CD8-positive, alpha-beta memory T cell (primary cell): Measurements from ENCODE around the gene POU6F2. TPM values are rescaled to one million over a fixed set of nuclear protein-coding genes. Genes with fewer than 3 reads are reported as not detected.

Experiments used
- CTCF ChIA-PET: fragments of 350-600 bp; sonication (Branson Sonifier 250); formaldehyde crosslinking; loops from one replicate; lab custom pipeline; 2021; ENCODE audit warnings: antibody characterized with exemption; lab: Charles Lee
- POLR2A ChIA-PET: fragments of 350-600 bp; sonication (Branson Sonifier 250); formaldehyde crosslinking; loops from one replicate; lab custom pipeline; 2021; ENCODE audit warnings: antibody characterized with exemption; lab: Charles Lee
- DNase-seq, 5 donors: peaks; one replicate each; pipeline versions ENCODE4 v3.0.0 to v3.0.0-alpha.2; 2020 to 2022; ENCODE audit warnings: mixed read lengths in 1 of 5
- H3K27ac ChIP-seq: one replicate; pipeline ENCODE4 v1.7.0; 2013; ENCODE audit warnings: low read depth, mild to moderate bottlenecking, low read length, moderate library complexity
- H3K27me3 ChIP-seq: 2 replicates; pipeline ENCODE4 v1.7.0; 2013; ENCODE audit warnings: low read length, mild to moderate bottlenecking; ENCODE audit not compliant: insufficient read depth, poor library complexity, severe bottlenecking
- H3K36me3 ChIP-seq: 2 replicates; pipeline ENCODE4 v1.7.0; 2013; ENCODE audit warnings: mild to moderate bottlenecking, low read length, moderate library complexity; ENCODE audit not compliant: insufficient read depth
- H3K4me1 ChIP-seq: 2 replicates; pipeline ENCODE4 v1.7.0; 2013; ENCODE audit warnings: mild to moderate bottlenecking, low read length, moderate library complexity; ENCODE audit not compliant: insufficient read depth
- H3K4me3 ChIP-seq: 2 replicates; pipeline ENCODE4 v1.7.0; 2013; ENCODE audit warnings: mild to moderate bottlenecking, low read length
- H3K9me3 ChIP-seq: 2 replicates; pipeline ENCODE4 v1.7.0; 2013; ENCODE audit warnings: mild to moderate bottlenecking, low read length
- H3K27ac Mint-ChIP-seq, 8 donors: one replicate each; pipeline ENCODE4 v1.8.0; 2020 to 2021; ENCODE audit warnings: mixed read lengths in 8 of 8, mild to moderate bottlenecking in 6 of 8, inconsistent platforms in 3 of 8, moderate library complexity in 3 of 8
- H3K27me3 Mint-ChIP-seq, 2 donors: one replicate each; pipeline ENCODE4 v1.8.0; 2020 to 2021; ENCODE audit warnings: mixed read lengths in 2 of 2, mild to moderate bottlenecking in 1 of 2, moderate library complexity in 1 of 2
- H3K36me3 Mint-ChIP-seq, 3 donors: one replicate each; pipeline ENCODE4 v1.8.0; 2020 to 2021; ENCODE audit warnings: mixed read lengths in 3 of 3, inconsistent platforms in 1 of 3, mild to moderate bottlenecking in 1 of 3
- H3K4me1 Mint-ChIP-seq, 3 donors: one replicate each; pipeline ENCODE4 v1.8.0; 2020 to 2021; ENCODE audit warnings: mixed read lengths in 3 of 3, inconsistent platforms in 1 of 3, mild to moderate bottlenecking in 1 of 3
- H3K4me3 Mint-ChIP-seq, 7 donors: one replicate each; pipeline ENCODE4 v1.8.0; 2020 to 2021; ENCODE audit warnings: mixed read lengths in 7 of 7, mild to moderate bottlenecking in 6 of 7, moderate library complexity in 4 of 7, inconsistent platforms in 2 of 7
- H3K9me3 Mint-ChIP-seq, 5 donors: one replicate each; pipeline ENCODE4 v1.8.0; 2020 to 2022; ENCODE audit warnings: mixed read lengths in 5 of 5, mild to moderate bottlenecking in 3 of 5, moderate library complexity in 2 of 5, inconsistent platforms in 1 of 5
- polyA plus RNA-seq: library from polyadenylated mRNA; unstranded; fragments of 300-500 nt; fragmentation: Illumina TruSeq; gene quantifications from one replicate; pipeline ENCODE4 v1.2.3, GENCODE V29; 2021
- total RNA-seq, 2 experiments: library from RNA; stranded (reverse); gene quantifications; one replicate each; pipeline ENCODE4 v1.2.3, GENCODE V29; 2021

The POU6F2 gene
- total and polyA plus RNA-seq, 3 experiments from 2014 or later = not detected

- POLR2A ChIA-PET = no interaction called here
- H3K4me1 ChIP-seq = no peaks in the 10 kb centered on the region
- no peak overlapping the region for H3K27ac Mint-ChIP-seq
Measured at GRCh38 chr7:39300276-39300675, 322.6 kb downstream of the POU6F2 start.

DNA sequence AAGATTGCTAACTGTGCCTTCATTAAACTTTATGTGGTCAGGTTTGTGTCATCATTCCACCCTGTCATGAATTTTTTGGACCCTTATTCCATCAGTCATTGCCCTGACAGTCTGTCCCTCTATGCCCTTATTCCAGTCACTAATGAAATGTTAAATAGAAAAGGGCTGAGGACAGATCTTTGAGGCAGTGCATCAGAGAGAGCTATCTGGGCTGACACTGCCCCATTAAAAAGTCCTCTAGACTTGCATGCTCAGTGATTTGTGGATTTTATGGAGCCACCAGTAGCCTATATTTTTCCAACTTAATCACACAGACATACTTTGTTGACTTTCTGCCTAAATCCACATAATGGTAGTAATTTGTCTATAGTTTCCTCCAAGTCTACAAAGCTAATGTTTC lies 323.8 kb downstream of the POU6F2 start:
- no peak overlapping the region for H3K4me3 ChIP-seq
- no peaks in the 10 kb centered on the region for H3K36me3 ChIP-seq
- POLR2A ChIA-PET = no interaction called here
- Mint-ChIP-seq H3K4me3 (no peak overlapping the region), H3K27me3 (peaks cover 4 to 14% of the 10 kb centered on the region in 2 donors), H3K36me3 (no peaks in the 10 kb centered on the region), H3K9me3 (peaks cover 0 to 10% (median 2%) of the 10 kb centered on the region in 5 donors), H3K27ac (no peak overlapping the region), H3K4me1 (no peaks in the 10 kb centered on the region)
- H3K9me3 ChIP-seq = no peaks in the 10 kb centered on the region
- CTCF ChIA-PET = no interaction called here
- H3K4me1 ChIP-seq = no peaks in the 10 kb centered on the region
- H3K27ac ChIP-seq = no peak overlapping the region
- H3K27me3 ChIP-seq = no peaks in the 10 kb centered on the region
- no peak for DNase-seq

More at GRCh38 chr7:39300276-39300675, 322.6 kb downstream of the POU6F2 start:
- no peaks in the 10 kb centered on the region for H3K36me3 ChIP-seq
- no peak for DNase-seq
- CTCF ChIA-PET = no interaction called here
- Mint-ChIP-seq H3K9me3 (peaks cover 0 to 10% (median 2%) of the 10 kb centered on the region in 5 donors), H3K36me3 (no peaks in the 10 kb centered on the region), H3K4me1 (no peaks in the 10 kb centered on the region), H3K4me3 (no peak overlapping the region), H3K27me3 (peaks cover 4 to 12% of the 10 kb centered on the region in 2 donors)
- no peaks in the 10 kb centered on the region for H3K9me3 ChIP-seq
- H3K27me3 ChIP-seq = no peaks in the 10 kb centered on the region
- no peak overlapping the region for H3K4me3 ChIP-seq
- no peak overlapping the region for H3K27ac ChIP-seq

DNA sequence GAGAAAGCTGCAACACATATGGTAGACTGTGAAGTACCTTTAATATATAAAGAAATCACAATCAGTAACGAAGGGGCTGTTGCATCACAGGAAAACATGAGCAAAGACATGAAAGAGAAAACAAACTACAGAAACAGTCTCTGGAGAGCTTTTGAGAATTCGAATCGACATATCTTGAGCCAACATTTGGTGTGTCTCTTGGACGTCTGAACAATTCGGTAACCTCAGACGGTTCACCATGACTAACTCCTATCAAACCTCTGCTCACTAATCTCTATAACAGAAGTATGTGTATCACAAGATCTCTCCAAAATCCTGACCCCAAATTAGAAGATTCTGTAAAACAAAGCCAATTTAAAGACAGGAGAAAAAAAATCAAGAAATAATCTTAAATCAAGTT lies 326.5 kb downstream of the POU6F2 start:
- CTCF ChIA-PET = no interaction called here
- Histone ChIP-seq H3K27me3 (no peaks in the 10 kb centered on the region), H3K4me3 (no peak overlapping the region), H3K9me3 (no peaks in the 10 kb centered on the region), H3K27ac (no peak overlapping the region), H3K4me1 (no peaks in the 10 kb centered on the region), H3K36me3 (no peaks in the 10 kb centered on the region)
- Mint-ChIP-seq H3K27ac (no peak overlapping the region), H3K27me3 (peaks cover 6 to 12% of the 10 kb centered on the region in 2 donors), H3K36me3 (no peaks in the 10 kb centered on the region), H3K4me3 (no peak overlapping the region), H3K4me1 (no peaks in the 10 kb centered on the region), H3K9me3 (no peaks in the 10 kb centered on the region)
- POLR2A ChIA-PET = no interaction called here
- no peak for DNase-seq

GRCh38 chr7:39304668-39305405 lies 327.1 kb downstream of the POU6F2 start:
- no peak for DNase-seq
- Mint-ChIP-seq H3K36me3 (no peaks in the 10 kb centered on the region), H3K4me3 (no peak overlapping the region), H3K4me1 (no peaks in the 10 kb centered on the region), H3K9me3 (no peaks in the 10 kb centered on the region), H3K27ac (no peak overlapping the region), H3K27me3 (peaks cover 6 to 12% of the 10 kb centered on the region in 2 donors)
- no peaks in the 10 kb centered on the region for H3K4me1 ChIP-seq
- no peaks in the 10 kb centered on the region for H3K27me3 ChIP-seq
- no peak overlapping the region for H3K4me3 ChIP-seq
- ChIA-PET POLR2A (no interaction called here), CTCF (no interaction called here)
- no peaks in the 10 kb centered on the region for H3K36me3 ChIP-seq
- no peaks in the 10 kb centered on the region for H3K9me3 ChIP-seq
- no peak overlapping the region for H3K27ac ChIP-seq

DNA sequence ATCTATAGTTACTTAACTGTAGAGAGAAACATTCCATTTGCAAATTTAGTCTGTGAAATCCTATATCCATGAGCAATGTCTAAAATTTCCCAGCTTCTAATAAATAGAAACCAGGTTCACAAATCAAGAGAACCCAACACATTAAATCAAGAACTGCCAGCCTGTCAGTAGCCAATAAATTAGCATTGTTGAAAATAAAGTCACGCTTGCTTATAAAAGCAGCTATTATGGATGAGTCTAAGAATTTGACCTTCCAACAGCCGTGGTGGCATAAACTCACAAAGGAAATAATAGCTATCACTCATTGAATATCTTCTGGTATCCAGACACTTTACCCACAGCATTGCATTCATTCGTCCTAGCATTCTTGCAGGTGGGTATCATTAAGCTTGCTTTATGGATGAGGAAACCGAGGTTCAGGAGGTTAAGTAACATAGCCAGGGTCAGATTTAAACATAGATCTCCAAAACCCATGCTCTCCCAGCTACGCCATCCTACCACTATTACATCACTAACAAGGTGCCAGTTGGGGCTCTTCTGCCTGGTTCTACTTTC lies 328.4 kb downstream of the POU6F2 start:
- no peak overlapping the region for H3K27ac ChIP-seq
- Mint-ChIP-seq H3K4me1 (no peaks in the 10 kb centered on the region), H3K36me3 (no peaks in the 10 kb centered on the region), H3K27ac (no peak overlapping the region), H3K9me3 (no peaks in the 10 kb centered on the region), H3K27me3 (peaks cover 6 to 9% of the 10 kb centered on the region in 2 donors), H3K4me3 (no peak overlapping the region)
- no peaks in the 10 kb centered on the region for H3K4me1 ChIP-seq
- CTCF ChIA-PET = no interaction called here
- no peaks in the 10 kb centered on the region for H3K36me3 ChIP-seq
- no peaks in the 10 kb centered on the region for H3K27me3 ChIP-seq
- DNase-seq = no peak
- H3K4me3 ChIP-seq = no peak overlapping the region
- H3K9me3 ChIP-seq = no peaks in the 10 kb centered on the region
- POLR2A ChIA-PET = no interaction called here

GRCh38 chr7:39310699-39311098 lies 333.0 kb downstream of the POU6F2 start:
- no peaks in the 10 kb centered on the region for H3K36me3 Mint-ChIP-seq
- peaks cover 3 to 4% of the 10 kb centered on the region in 2 donors for H3K27me3 Mint-ChIP-seq
- CTCF ChIA-PET = no interaction called here

GRCh38 chr7:39312254-39312989 lies 334.7 kb downstream of the POU6F2 start:
- no peak overlapping the region for H3K27ac Mint-ChIP-seq
- peaks cover 0 to 2% (median 0%) of the 10 kb centered on the region in 5 donors for H3K9me3 Mint-ChIP-seq
- Histone ChIP-seq H3K27me3 (no peaks in the 10 kb centered on the region), H3K9me3 (no peaks in the 10 kb centered on the region), H3K27ac (no peak overlapping the region), H3K4me3 (no peak overlapping the region), H3K36me3 (no peaks in the 10 kb centered on the region), H3K4me1 (no peaks in the 10 kb centered on the region)
- H3K4me1 Mint-ChIP-seq = no peaks in the 10 kb centered on the region
- POLR2A ChIA-PET = no interaction called here
- CTCF ChIA-PET = no interaction called here
- H3K4me3 Mint-ChIP-seq = no peak overlapping the region
- peaks cover 0 to 3% of the 10 kb centered on the region in 2 donors for H3K27me3 Mint-ChIP-seq
- no peaks in the 10 kb centered on the region for H3K36me3 Mint-ChIP-seq
- DNase-seq = no peak

More at GRCh38 chr7:39310699-39311098, 333.0 kb downstream of the POU6F2 start:
- no peak overlapping the region for H3K4me3 Mint-ChIP-seq
- no peak for DNase-seq
- no peak overlapping the region for H3K27ac Mint-ChIP-seq
- peaks cover 0 to 2% (median 0%) of the 10 kb centered on the region in 5 donors for H3K9me3 Mint-ChIP-seq
- Histone ChIP-seq H3K36me3 (no peaks in the 10 kb centered on the region), H3K4me3 (no peak overlapping the region), H3K9me3 (no peaks in the 10 kb centered on the region), H3K27ac (no peak overlapping the region), H3K27me3 (no peaks in the 10 kb centered on the region), H3K4me1 (no peaks in the 10 kb centered on the region)
- POLR2A ChIA-PET = no interaction called here
- H3K4me1 Mint-ChIP-seq = no peaks in the 10 kb centered on the region

GRCh38 chr7:39313376-39313775 lies 335.7 kb downstream of the POU6F2 start:
- Mint-ChIP-seq H3K36me3 (no peaks in the 10 kb centered on the region), H3K27ac (no peak overlapping the region), H3K9me3 (peaks cover 0 to 2% (median 0%) of the 10 kb centered on the region in 5 donors), H3K4me3 (no peak overlapping the region), H3K27me3 (peaks cover 0 to 1% of the 10 kb centered on the region in 2 donors), H3K4me1 (no peaks in the 10 kb centered on the region)
- Histone ChIP-seq H3K9me3 (no peaks in the 10 kb centered on the region), H3K27ac (no peak overlapping the region), H3K36me3 (no peaks in the 10 kb centered on the region), H3K27me3 (no peaks in the 10 kb centered on the region), H3K4me3 (no peak overlapping the region), H3K4me1 (no peaks in the 10 kb centered on the region)
- ChIA-PET POLR2A (no interaction called here), CTCF (no interaction called here)
- no peak for DNase-seq
